Measurements from ENCODE around the gene RNF168. TPM values are rescaled to one million over a fixed set of nuclear protein-coding genes. Genes with fewer than 3 reads are reported as not detected.

The RNF168 gene
- total and polyA plus RNA-seq, 2 experiments from 2014 or later, result 12.3 to 14.2 TPM

GRCh38 chr3:196547067-196547466 lies 43.5 kb upstream of the RNF168 start:
- TF ChIP-seq EZH2 (IDR thresholded peaks at IDR 0.05; ENCODE audit: insufficient read depth, poor library complexity, severe bottlenecking) (no peak), EZH2phosphoT487 (IDR thresholded peaks at IDR 0.05; ENCODE audit: insufficient read depth, low read depth) (no peak)
- Histone ChIP-seq H4K20me1 (ENCODE audit: insufficient read depth) (no peaks in the 10 kb centered on the region), H2AFZ (no peak overlapping the region), H3K4me3 (no peak overlapping the region), H3K4me2 (ENCODE audit: unreplicated experiment) (no peak overlapping the region), H3K9me3 (ENCODE audit: low read depth) (no peaks in the 10 kb centered on the region), H3K9me2 (ENCODE audit: insufficient read depth) (no peaks in the 10 kb centered on the region), H3K36me3 (ENCODE audit: low read depth) (no peaks in the 10 kb centered on the region), H3K79me2 (ENCODE audit: insufficient read depth) (no peaks in the 10 kb centered on the region), H3K9ac (no peak overlapping the region), H3K27me3 (replicated peaks; ENCODE audit: insufficient read depth) (no peaks in the 10 kb centered on the region), H3F3A (ENCODE audit: insufficient read depth) (no peaks in the 10 kb centered on the region), H3K4me1 (ENCODE audit: insufficient read depth) (no peaks in the 10 kb centered on the region), H3K27ac (no peak overlapping the region)
- in situ Hi-C loops (cut with MboI), result no loop called here
- DNase-seq, result no peak
- WGBS, 2 experiments (ENCODE audit: low coverage in 1 of 2, low lambda C conversion rate in 2 of 2, missing lambda C conversion rate in 2 of 2), result 90 to 93% methylated on average over 2 of the region's 2 CpGs

GRCh38 chr3:196546537-196546936 lies 43.0 kb upstream of the RNF168 start:
- Histone ChIP-seq H3F3A (ENCODE audit: insufficient read depth) (no peaks in the 10 kb centered on the region), H3K79me2 (ENCODE audit: insufficient read depth) (no peaks in the 10 kb centered on the region), H3K4me1 (ENCODE audit: insufficient read depth) (no peaks in the 10 kb centered on the region), H3K9ac (no peak overlapping the region), H3K27me3 (replicated peaks; ENCODE audit: insufficient read depth) (no peaks in the 10 kb centered on the region), H4K20me1 (ENCODE audit: insufficient read depth) (no peaks in the 10 kb centered on the region), H3K4me3 (no peak overlapping the region), H3K4me2 (ENCODE audit: unreplicated experiment) (no peak overlapping the region), H3K27ac (no peak overlapping the region), H3K9me3 (ENCODE audit: low read depth) (no peaks in the 10 kb centered on the region), H2AFZ (no peak overlapping the region), H3K9me2 (ENCODE audit: insufficient read depth) (no peaks in the 10 kb centered on the region), H3K36me3 (ENCODE audit: low read depth) (no peaks in the 10 kb centered on the region)
- 79 to 87% methylated on average over 5 of the region's 5 CpGs for WGBS, 2 experiments (ENCODE audit: low coverage in 1 of 2, low lambda C conversion rate in 2 of 2, missing lambda C conversion rate in 2 of 2)
- DNase-seq, result no peak
- in situ Hi-C loops (cut with MboI), result no loop called here
- TF ChIP-seq EZH2 (IDR thresholded peaks at IDR 0.05; ENCODE audit: insufficient read depth, poor library complexity, severe bottlenecking) (no peak), EZH2phosphoT487 (IDR thresholded peaks at IDR 0.05; ENCODE audit: insufficient read depth, low read depth) (no peak)

GRCh38 chr3:196544491-196544992 lies 41.0 kb upstream of the RNF168 start:
- Histone ChIP-seq H3K4me1 (ENCODE audit: insufficient read depth) (no peaks in the 10 kb centered on the region), H3K4me2 (ENCODE audit: unreplicated experiment) (no peak overlapping the region), H3K9me2 (ENCODE audit: insufficient read depth) (no peaks in the 10 kb centered on the region), H4K20me1 (ENCODE audit: insufficient read depth) (no peaks in the 10 kb centered on the region), H3K79me2 (ENCODE audit: insufficient read depth) (no peaks in the 10 kb centered on the region), H3K4me3 (no peak overlapping the region), H3K9me3 (ENCODE audit: low read depth) (no peaks in the 10 kb centered on the region), H3K36me3 (ENCODE audit: low read depth) (no peaks in the 10 kb centered on the region), H3K27ac (no peak overlapping the region), H3F3A (ENCODE audit: insufficient read depth) (no peaks in the 10 kb centered on the region), H2AFZ (no peak overlapping the region), H3K9ac (no peak overlapping the region), H3K27me3 (replicated peaks; ENCODE audit: insufficient read depth) (no peaks in the 10 kb centered on the region)
- in situ Hi-C loops (cut with MboI), result no loop called here
- TF ChIP-seq EZH2 (IDR thresholded peaks at IDR 0.05; ENCODE audit: insufficient read depth, poor library complexity, severe bottlenecking) (no peak), EZH2phosphoT487 (IDR thresholded peaks at IDR 0.05; ENCODE audit: insufficient read depth, low read depth) (no peak)
- DNase-seq, result no peak
- 94 to 96% methylated on average over 2 of the region's 2 CpGs for WGBS, 2 experiments (ENCODE audit: low coverage in 1 of 2, low lambda C conversion rate in 2 of 2, missing lambda C conversion rate in 2 of 2)

- WGBS, 2 experiments (ENCODE audit: low coverage in 1 of 2, low lambda C conversion rate in 2 of 2, missing lambda C conversion rate in 2 of 2), result 44 to 56% methylated on average over 6 of the region's 6 CpGs
- Histone ChIP-seq H3K9ac (no peak overlapping the region), H3K9me2 (ENCODE audit: insufficient read depth) (no peaks in the 10 kb centered on the region), H3K79me2 (ENCODE audit: insufficient read depth) (no peaks in the 10 kb centered on the region), H3K27me3 (replicated peaks; ENCODE audit: insufficient read depth) (no peaks in the 10 kb centered on the region), H3K4me1 (ENCODE audit: insufficient read depth) (no peaks in the 10 kb centered on the region), H3K36me3 (ENCODE audit: low read depth) (no peaks in the 10 kb centered on the region), H2AFZ (no peak overlapping the region), H4K20me1 (ENCODE audit: insufficient read depth) (no peaks in the 10 kb centered on the region), H3K27ac (no peak overlapping the region), H3K4me2 (ENCODE audit: unreplicated experiment) (no peak overlapping the region), H3K4me3 (no peak overlapping the region), H3K9me3 (ENCODE audit: low read depth) (no peaks in the 10 kb centered on the region), H3F3A (ENCODE audit: insufficient read depth) (no peaks in the 10 kb centered on the region)
- in situ Hi-C loops (cut with MboI), result no loop called here
- no peak for DNase-seq
- no peak for TF ChIP-seq EZH2 (IDR thresholded peaks at IDR 0.05; ENCODE audit: insufficient read depth, poor library complexity, severe bottlenecking)
- TF ChIP-seq EZH2phosphoT487 (IDR thresholded peaks at IDR 0.05; ENCODE audit: insufficient read depth, low read depth), result no peak
Observed at GRCh38 chr3:196541684-196542445, 38.3 kb upstream of the RNF168 start.
